WTC11 (cell line): ENCODE data around the gene ZNF627. TPM values are rescaled to one million over a fixed set of nuclear protein-coding genes. Genes with fewer than 3 reads are reported as not detected.

Source experiments
- ATAC-seq: fragments of 200-7000 bp; cut with Tn5 transposase; 2 replicates; pipeline ENCODE4 v1.10.0; 2021; ENCODE audit warnings: mild to moderate bottlenecking, moderate library complexity
- CTCF ChIA-PET: fragments of 300-600 bp; sonication (Branson Sonifier 250); formaldehyde crosslinking; loops from one replicate; lab custom pipeline; 2021; ENCODE audit warnings: antibody characterized with exemption; lab: Charles Lee
- POLR2A ChIA-PET: fragments of 350-600 bp; sonication (Branson Sonifier 250); formaldehyde crosslinking; loops from one replicate; lab custom pipeline; 2021; ENCODE audit warnings: antibody characterized with exemption; lab: Charles Lee
- DNase-seq: peaks from one replicate; pipeline ENCODE4 v3.0.0; 2021; ENCODE audit warnings: low spot score
- H3K27ac Mint-ChIP-seq: 2 replicates; pipeline ENCODE4 v1.8.0; 2021; ENCODE audit warnings: mixed read lengths
- H3K27me3 Mint-ChIP-seq: 2 replicates; pipeline ENCODE4 v1.8.0; 2021; ENCODE audit warnings: low read depth, mild to moderate bottlenecking, moderate library complexity, mixed read lengths
- H3K36me3 Mint-ChIP-seq: 2 replicates; pipeline ENCODE4 v1.8.0; 2021; ENCODE audit warnings: mixed read lengths
- H3K4me1 Mint-ChIP-seq: 2 replicates; pipeline ENCODE4 v1.8.0; 2022; ENCODE audit warnings: mixed read lengths
- H3K4me3 Mint-ChIP-seq: 2 replicates; pipeline ENCODE4 v1.8.0; 2021; ENCODE audit warnings: mild to moderate bottlenecking, moderate library complexity, mixed read lengths
- H3K9me3 Mint-ChIP-seq: 2 replicates; pipeline ENCODE4 v1.8.0; 2021; ENCODE audit warnings: mixed read lengths
- ATF1 ChIP-seq: sonication (generic); formaldehyde crosslinking; IDR thresholded peaks from 2 replicates; pipeline ENCODE4 v1.8.1; 2023; ENCODE audit warnings: mild to moderate bottlenecking, moderate library complexity, missing genetic modification reagents
- JUN ChIP-seq: sonication (generic); formaldehyde crosslinking; IDR thresholded peaks from 2 replicates; pipeline ENCODE4 v1.8.0; 2023; ENCODE audit warnings: mild to moderate bottlenecking, missing genetic modification reagents
- NFYB ChIP-seq: sonication (generic); formaldehyde crosslinking; conservative IDR thresholded peaks from 2 replicates; pipeline ENCODE4 v1.8.0; 2022; ENCODE audit warnings: low read depth, missing genetic modification reagents
- PRRX2 ChIP-seq: fragments of 250-450 bp; sonication (Bioruptor Pico); IDR thresholded peaks from 2 replicates; pipeline ENCODE4 v1.8.0; 2021; ENCODE audit warnings: mild to moderate bottlenecking
- RORB ChIP-seq: fragments of 250-450 bp; sonication (Bioruptor Pico); IDR thresholded peaks from 2 replicates; pipeline ENCODE4 v1.9.0; 2021; ENCODE audit warnings: mild to moderate bottlenecking
- SMAD4 ChIP-seq: sonication (generic); formaldehyde crosslinking; IDR thresholded peaks from 2 replicates; pipeline ENCODE4 v1.8.0; 2022; ENCODE audit warnings: mild to moderate bottlenecking, missing genetic modification reagents
- SOX15 ChIP-seq: fragments of 250-450 bp; sonication (Bioruptor Pico); IDR thresholded peaks from 2 replicates; pipeline ENCODE4 v1.9.0; 2021; ENCODE audit warnings: mild to moderate bottlenecking
- TCF7 ChIP-seq: sonication (generic); formaldehyde crosslinking; IDR thresholded peaks from 2 replicates; pipeline ENCODE4 v1.8.0; 2022; ENCODE audit warnings: mild to moderate bottlenecking, low read depth, missing genetic modification reagents, moderate library complexity
- TEAD1 ChIP-seq: sonication (generic); formaldehyde crosslinking; IDR thresholded peaks from 2 replicates; pipeline ENCODE4 v1.8.0; 2022; ENCODE audit warnings: mild to moderate bottlenecking, missing genetic modification reagents
- TP53 ChIP-seq: sonication (generic); formaldehyde crosslinking; IDR thresholded peaks from 2 replicates; pipeline ENCODE4 v1.8.1; 2023; ENCODE audit warnings: mild to moderate bottlenecking, missing genetic modification reagents
- ZNF396 ChIP-seq: fragments of 250-450 bp; sonication (Bioruptor Pico); IDR thresholded peaks from 2 replicates; pipeline ENCODE4 v1.8.0; 2021; ENCODE audit warnings: mild to moderate bottlenecking, moderate library complexity, borderline replicate concordance
- total RNA-seq: library from RNA; stranded (reverse); gene quantifications from 3 replicates; pipeline ENCODE4 v1.2.3, GENCODE V29; 2021
- TF ChIP-seq, protein P1 (sequence below): sonication (generic); formaldehyde crosslinking; IDR thresholded peaks from 2 replicates; pipeline ENCODE4 v1.8.1; 2022; ENCODE audit warnings: low read depth, missing genetic modification reagents, borderline replicate concordance
- TF ChIP-seq, protein P2 (sequence below): sonication (generic); formaldehyde crosslinking; IDR thresholded peaks from 2 replicates; pipeline ENCODE4 v1.8.1; 2022; ENCODE audit warnings: missing genetic modification reagents, borderline replicate concordance
- TF ChIP-seq, protein P3 (sequence below): sonication (generic); formaldehyde crosslinking; IDR thresholded peaks from 2 replicates; pipeline ENCODE4 v1.8.1; 2023; ENCODE audit warnings: mild to moderate bottlenecking, missing genetic modification reagents, moderate library complexity
- TF ChIP-seq, protein P4 (sequence below): sonication (generic); formaldehyde crosslinking; IDR thresholded peaks from 2 replicates; pipeline ENCODE4 v1.8.0; 2022; ENCODE audit warnings: mild to moderate bottlenecking, missing genetic modification reagents
- TF ChIP-seq, protein P5 (sequence below): fragments of 250-450 bp; sonication (Bioruptor Pico); IDR thresholded peaks from 2 replicates; pipeline ENCODE4 v2.1.2; 2022; ENCODE audit warnings: mild to moderate bottlenecking, moderate library complexity
- TF ChIP-seq, protein P6 (sequence below): sonication (generic); formaldehyde crosslinking; IDR thresholded peaks from 2 replicates; pipeline ENCODE4 v1.8.0; 2023; ENCODE audit warnings: missing genetic modification reagents
- TF ChIP-seq, protein P7 (sequence below): sonication (generic); formaldehyde crosslinking; IDR thresholded peaks from 2 replicates; pipeline ENCODE4 v1.8.0; 2022; ENCODE audit warnings: mild to moderate bottlenecking, missing genetic modification reagents
- TF ChIP-seq, protein P8 (sequence below): sonication (generic); formaldehyde crosslinking; IDR thresholded peaks from 2 replicates; pipeline ENCODE4 v1.8.1; 2022; ENCODE audit warnings: low read depth, mild to moderate bottlenecking, moderate library complexity, missing genetic modification reagents, borderline replicate concordance
- TF ChIP-seq, protein P9 (sequence below): fragments of 250-450 bp; sonication (Bioruptor Pico); conservative IDR thresholded peaks from 2 replicates; pipeline ENCODE4 v1.9.0; 2021; ENCODE audit warnings: mild to moderate bottlenecking

Gene ZNF627
- total RNA-seq, 1 experiment from 2014 or later, result 12.6 TPM

DNA sequence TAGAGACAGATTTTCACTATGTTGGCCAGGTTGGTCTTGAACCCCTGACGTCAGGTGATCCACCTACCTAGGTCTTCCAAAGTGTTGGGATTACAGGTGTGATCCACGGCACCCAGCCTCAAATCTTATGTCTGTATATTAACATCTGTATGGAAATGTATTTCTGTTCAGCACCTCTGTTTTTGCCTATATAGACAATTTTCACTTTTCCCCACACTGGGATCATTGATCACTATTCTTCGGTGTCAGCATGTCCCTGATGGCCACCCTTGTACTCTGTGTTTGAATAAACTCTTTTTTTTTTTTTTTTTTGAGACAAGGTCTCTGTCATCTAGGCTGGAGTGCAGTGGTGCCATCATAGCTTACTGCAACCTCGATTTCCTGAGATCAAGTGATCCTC, 3.2 kb upstream of the ZNF627 start:
- H3K27ac Mint-ChIP-seq, result no peak overlapping the region
- H3K27me3 Mint-ChIP-seq, result no peaks in the 10 kb centered on the region
- CTCF ChIA-PET, result interaction anchor here (0.5 kb wide), 1 partner anchor 20 kb away, joined by 3 read pairs; no protein-coding TSS in a partner anchor
- DNase-seq (no peak), ATAC-seq (no peak)
- H3K4me1 Mint-ChIP-seq, result peaks cover 5% of the 10 kb centered on the region
- TF ChIP-seq, protein P1, sequence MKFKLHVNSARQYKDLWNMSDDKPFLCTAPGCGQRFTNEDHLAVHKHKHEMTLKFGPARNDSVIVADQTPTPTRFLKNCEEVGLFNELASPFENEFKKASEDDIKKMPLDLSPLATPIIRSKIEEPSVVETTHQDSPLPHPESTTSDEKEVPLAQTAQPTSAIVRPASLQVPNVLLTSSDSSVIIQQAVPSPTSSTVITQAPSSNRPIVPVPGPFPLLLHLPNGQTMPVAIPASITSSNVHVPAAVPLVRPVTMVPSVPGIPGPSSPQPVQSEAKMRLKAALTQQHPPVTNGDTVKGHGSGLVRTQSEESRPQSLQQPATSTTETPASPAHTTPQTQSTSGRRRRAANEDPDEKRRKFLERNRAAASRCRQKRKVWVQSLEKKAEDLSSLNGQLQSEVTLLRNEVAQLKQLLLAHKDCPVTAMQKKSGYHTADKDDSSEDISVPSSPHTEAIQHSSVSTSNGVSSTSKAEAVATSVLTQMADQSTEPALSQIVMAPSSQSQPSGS (CRISPR knock-in tag), result no peak
- TF ChIP-seq ZNF396 (CRISPR knock-in tag) (no peak), RORB (CRISPR knock-in tag) (no peak), JUN (CRISPR knock-in tag) (no peak), TP53 (CRISPR knock-in tag) (no peak), TCF7 (CRISPR knock-in tag) (no peak), SOX15 (CRISPR knock-in tag) (no peak)
- TF ChIP-seq, protein P2, sequence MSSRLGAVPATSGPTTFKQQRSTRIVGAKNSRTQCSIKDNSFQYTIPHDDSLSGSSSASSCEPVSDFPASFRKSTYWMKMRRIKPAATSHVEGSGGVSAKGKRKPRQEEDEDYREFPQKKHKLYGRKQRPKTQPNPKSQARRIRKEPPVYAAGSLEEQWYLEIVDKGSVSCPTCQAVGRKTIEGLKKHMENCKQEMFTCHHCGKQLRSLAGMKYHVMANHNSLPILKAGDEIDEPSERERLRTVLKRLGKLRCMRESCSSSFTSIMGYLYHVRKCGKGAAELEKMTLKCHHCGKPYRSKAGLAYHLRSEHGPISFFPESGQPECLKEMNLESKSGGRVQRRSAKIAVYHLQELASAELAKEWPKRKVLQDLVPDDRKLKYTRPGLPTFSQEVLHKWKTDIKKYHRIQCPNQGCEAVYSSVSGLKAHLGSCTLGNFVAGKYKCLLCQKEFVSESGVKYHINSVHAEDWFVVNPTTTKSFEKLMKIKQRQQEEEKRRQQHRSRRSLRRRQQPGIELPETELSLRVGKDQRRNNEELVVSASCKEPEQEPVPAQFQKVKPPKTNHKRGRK (CRISPR knock-in tag), result no peak
- TF ChIP-seq, protein P3, sequence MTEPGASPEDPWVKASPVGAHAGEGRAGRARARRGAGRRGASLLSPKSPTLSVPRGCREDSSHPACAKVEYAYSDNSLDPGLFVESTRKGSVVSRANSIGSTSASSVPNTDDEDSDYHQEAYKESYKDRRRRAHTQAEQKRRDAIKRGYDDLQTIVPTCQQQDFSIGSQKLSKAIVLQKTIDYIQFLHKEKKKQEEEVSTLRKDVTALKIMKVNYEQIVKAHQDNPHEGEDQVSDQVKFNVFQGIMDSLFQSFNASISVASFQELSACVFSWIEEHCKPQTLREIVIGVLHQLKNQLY (CRISPR knock-in tag), result no peak
- TF ChIP-seq, protein P4, sequence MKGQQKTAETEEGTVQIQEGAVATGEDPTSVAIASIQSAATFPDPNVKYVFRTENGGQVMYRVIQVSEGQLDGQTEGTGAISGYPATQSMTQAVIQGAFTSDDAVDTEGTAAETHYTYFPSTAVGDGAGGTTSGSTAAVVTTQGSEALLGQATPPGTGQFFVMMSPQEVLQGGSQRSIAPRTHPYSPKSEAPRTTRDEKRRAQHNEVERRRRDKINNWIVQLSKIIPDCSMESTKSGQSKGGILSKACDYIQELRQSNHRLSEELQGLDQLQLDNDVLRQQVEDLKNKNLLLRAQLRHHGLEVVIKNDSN (CRISPR knock-in tag), result no peak
- TF ChIP-seq, protein P5, sequence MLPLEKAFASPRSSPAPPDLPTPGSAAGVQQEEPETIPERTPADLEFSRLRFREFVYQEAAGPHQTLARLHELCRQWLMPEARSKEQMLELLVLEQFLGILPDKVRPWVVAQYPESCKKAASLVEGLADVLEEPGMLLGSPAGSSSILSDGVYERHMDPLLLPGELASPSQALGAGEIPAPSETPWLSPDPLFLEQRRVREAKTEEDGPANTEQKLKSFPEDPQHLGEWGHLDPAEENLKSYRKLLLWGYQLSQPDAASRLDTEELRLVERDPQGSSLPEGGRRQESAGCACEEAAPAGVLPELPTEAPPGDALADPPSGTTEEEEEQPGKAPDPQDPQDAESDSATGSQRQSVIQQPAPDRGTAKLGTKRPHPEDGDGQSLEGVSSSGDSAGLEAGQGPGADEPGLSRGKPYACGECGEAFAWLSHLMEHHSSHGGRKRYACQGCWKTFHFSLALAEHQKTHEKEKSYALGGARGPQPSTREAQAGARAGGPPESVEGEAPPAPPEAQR (CRISPR knock-in tag), result no peak
- TF ChIP-seq, protein P6, sequence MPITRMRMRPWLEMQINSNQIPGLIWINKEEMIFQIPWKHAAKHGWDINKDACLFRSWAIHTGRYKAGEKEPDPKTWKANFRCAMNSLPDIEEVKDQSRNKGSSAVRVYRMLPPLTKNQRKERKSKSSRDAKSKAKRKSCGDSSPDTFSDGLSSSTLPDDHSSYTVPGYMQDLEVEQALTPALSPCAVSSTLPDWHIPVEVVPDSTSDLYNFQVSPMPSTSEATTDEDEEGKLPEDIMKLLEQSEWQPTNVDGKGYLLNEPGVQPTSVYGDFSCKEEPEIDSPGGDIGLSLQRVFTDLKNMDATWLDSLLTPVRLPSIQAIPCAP (CRISPR knock-in tag), result no peak
- TF ChIP-seq, protein P7, sequence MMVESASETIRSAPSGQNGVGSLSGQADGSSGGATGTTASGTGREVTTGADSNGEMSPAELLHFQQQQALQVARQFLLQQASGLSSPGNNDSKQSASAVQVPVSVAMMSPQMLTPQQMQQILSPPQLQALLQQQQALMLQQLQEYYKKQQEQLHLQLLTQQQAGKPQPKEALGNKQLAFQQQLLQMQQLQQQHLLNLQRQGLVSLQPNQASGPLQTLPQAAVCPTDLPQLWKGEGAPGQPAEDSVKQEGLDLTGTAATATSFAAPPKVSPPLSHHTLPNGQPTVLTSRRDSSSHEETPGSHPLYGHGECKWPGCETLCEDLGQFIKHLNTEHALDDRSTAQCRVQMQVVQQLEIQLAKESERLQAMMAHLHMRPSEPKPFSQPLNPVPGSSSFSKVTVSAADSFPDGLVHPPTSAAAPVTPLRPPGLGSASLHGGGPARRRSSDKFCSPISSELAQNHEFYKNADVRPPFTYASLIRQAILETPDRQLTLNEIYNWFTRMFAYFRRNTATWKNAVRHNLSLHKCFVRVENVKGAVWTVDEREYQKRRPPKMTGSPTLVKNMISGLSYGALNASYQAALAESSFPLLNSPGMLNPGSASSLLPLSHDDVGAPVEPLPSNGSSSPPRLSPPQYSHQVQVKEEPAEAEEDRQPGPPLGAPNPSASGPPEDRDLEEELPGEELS (CRISPR knock-in tag), result no peak
- TF ChIP-seq, protein P8, sequence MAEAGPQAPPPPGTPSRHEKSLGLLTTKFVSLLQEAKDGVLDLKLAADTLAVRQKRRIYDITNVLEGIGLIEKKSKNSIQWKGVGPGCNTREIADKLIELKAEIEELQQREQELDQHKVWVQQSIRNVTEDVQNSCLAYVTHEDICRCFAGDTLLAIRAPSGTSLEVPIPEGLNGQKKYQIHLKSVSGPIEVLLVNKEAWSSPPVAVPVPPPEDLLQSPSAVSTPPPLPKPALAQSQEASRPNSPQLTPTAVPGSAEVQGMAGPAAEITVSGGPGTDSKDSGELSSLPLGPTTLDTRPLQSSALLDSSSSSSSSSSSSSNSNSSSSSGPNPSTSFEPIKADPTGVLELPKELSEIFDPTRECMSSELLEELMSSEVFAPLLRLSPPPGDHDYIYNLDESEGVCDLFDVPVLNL (CRISPR knock-in tag), result no peak
- H3K9me3 Mint-ChIP-seq, result no peaks in the 10 kb centered on the region
- no peak overlapping the region for H3K4me3 Mint-ChIP-seq
- POLR2A ChIA-PET, result no interaction called here
- H3K36me3 Mint-ChIP-seq, result peaks cover under 1% of the 10 kb centered on the region; the same call in 1 of the 2 replicates

DNA sequence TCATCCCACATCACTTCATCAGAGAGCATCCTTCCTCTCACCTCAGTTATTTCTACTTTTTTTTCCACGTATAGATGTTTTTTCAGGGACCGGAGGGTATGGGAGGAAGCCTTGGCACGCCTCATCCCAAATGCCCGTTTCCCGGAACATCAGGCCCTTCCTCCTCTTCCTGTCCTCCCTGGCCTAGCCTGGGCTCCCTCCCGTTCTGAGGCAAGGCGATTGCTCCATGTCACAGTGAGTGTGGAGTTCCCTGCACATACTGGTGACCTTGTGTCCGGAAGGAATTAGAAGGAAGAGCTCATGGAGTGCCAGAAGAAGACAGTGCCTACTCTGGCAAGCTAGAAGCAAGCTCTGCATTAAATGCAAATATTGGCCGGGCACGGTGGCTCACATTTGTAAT, 1.1 kb upstream of the ZNF627 start:
- H3K27me3 Mint-ChIP-seq, result no peaks in the 10 kb centered on the region
- TF ChIP-seq PRRX2 (CRISPR knock-in tag) (no peak), ATF1 (CRISPR knock-in tag) (no peak), TEAD1 (CRISPR knock-in tag) (no peak), NFYB (no peak), SMAD4 (CRISPR knock-in tag) (no peak)
- TF ChIP-seq, protein P9, sequence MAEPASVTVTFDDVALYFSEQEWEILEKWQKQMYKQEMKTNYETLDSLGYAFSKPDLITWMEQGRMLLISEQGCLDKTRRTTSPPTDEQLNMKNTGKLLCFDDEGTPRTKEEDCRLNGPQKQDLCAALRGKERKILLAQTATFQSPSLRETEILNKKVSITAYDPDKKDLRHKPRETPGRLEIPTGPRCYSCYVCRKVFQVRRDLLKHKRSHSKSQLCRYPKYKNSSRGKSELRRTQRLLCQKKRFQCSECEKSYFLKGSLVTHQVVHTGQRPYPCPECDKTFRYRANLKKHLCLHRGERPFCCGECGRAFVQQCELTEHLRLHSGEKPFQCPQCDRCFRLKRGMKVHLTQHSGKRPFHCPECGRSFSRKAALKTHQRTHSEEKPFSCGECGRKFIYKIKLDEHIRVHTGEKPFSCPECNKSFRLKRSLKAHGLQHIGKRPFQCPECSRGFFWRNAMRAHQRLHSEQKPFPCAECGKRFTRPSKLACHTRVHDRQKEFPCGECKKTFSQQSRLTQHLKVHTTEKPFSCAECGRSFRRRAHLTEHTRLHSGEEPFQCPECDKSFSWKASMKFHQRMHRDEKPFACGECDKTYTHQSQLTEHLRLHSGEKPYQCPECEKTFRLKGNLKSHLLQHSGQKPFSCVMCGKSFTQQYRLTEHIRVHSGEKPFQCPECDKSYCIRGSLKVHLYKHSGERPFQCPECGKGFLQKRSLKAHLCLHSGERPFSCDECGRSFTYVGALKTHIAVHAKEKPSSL (CRISPR knock-in tag), result no peak

More for the DNA sequence above, 1.1 kb upstream of the ZNF627 start:
- peak overlapping the region; percentile 96; the same call in 1 of the 2 replicates for H3K4me3 Mint-ChIP-seq
- POLR2A ChIA-PET, result no interaction called here
- peaks cover 13% of the 10 kb centered on the region for H3K4me1 Mint-ChIP-seq
- ATAC-seq (no peak), DNase-seq (no peak)
- H3K27ac Mint-ChIP-seq, result peak overlapping the region; percentile 83
- H3K9me3 Mint-ChIP-seq, result no peaks in the 10 kb centered on the region
- peaks cover 16% of the 10 kb centered on the region for H3K36me3 Mint-ChIP-seq
- CTCF ChIA-PET, result interaction anchor here (1.7 kb wide), 1 partner anchor 18 kb away, joined by 5 read pairs; no protein-coding TSS in a partner anchor
